Sigmoid colon (tissue), 4 donors: Measurements from ENCODE around the gene OR2V2.

Experiments used
- EP300 ChIP-seq, 4 donors: sonication (generic); formaldehyde crosslinking; IDR thresholded peaks; one replicate each; pipeline ENCODE4 v1.6.1; 2017; ENCODE audit warnings: antibody characterized with exemption in 4 of 4
- POLR2A ChIP-seq, 2 donors: fragments of 450-650 bp; IDR thresholded peaks; one replicate each; pipeline ENCODE4 v1.6.1; 2016; ENCODE audit warnings: antibody characterized with exemption in 2 of 2, mild to moderate bottlenecking in 2 of 2, moderate library complexity in 2 of 2
- POLR2AphosphoS5 ChIP-seq, 4 donors: sonication (generic); formaldehyde crosslinking; IDR thresholded peaks; one replicate each; pipeline ENCODE4 v1.6.1; 2017; ENCODE audit warnings: antibody characterized with exemption in 4 of 4
- TF ChIP-seq, protein P1 (sequence below), 4 experiments: fragments of 450-650 bp in 3 of 4; fragments of 200-600 bp in 1 of 4; IDR thresholded peaks; one replicate each; pipeline ENCODE4 v1.5.1; 2016 to 2019; ENCODE audit warnings: antibody characterized with exemption in 4 of 4, mild to moderate bottlenecking in 3 of 4, moderate library complexity in 2 of 4

DNA sequence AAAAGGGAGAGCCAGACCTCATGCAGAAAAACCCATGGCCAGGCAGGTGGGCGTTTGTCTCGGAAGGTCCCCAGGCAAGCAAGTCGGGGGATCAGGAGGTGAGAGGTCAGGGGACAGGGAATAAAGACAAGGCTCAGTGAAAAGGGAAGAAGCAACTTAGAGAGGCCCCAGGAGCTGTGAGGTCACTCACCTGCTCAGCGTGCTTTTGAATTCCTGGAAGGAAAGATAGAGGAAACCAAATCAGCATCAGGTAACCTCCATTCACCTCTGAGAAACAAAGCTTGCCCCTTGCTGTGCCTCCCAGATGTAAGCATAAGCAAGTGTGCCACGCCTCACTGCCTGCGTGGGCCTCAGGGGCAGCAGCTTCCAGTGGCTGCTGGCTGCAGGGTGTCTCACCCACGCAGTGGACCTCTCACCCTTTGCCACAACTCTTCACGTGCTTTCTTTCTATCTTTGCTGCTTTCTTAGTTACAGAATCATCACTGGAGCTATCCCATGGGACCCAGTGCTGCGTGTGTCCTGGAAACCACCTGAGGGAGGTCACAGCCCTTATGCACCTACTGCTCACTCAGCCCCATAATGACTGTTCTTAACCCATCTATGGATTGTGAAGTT lies 51.6 kb downstream of the OR2V2 start:
- TF ChIP-seq, protein P1, sequence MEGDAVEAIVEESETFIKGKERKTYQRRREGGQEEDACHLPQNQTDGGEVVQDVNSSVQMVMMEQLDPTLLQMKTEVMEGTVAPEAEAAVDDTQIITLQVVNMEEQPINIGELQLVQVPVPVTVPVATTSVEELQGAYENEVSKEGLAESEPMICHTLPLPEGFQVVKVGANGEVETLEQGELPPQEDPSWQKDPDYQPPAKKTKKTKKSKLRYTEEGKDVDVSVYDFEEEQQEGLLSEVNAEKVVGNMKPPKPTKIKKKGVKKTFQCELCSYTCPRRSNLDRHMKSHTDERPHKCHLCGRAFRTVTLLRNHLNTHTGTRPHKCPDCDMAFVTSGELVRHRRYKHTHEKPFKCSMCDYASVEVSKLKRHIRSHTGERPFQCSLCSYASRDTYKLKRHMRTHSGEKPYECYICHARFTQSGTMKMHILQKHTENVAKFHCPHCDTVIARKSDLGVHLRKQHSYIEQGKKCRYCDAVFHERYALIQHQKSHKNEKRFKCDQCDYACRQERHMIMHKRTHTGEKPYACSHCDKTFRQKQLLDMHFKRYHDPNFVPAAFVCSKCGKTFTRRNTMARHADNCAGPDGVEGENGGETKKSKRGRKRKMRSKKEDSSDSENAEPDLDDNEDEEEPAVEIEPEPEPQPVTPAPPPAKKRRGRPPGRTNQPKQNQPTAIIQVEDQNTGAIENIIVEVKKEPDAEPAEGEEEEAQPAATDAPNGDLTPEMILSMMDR (IDR thresholded peaks at IDR 0.05): no peak
- TF ChIP-seq POLR2AphosphoS5 (IDR thresholded peaks at IDR 0.05) (no peak), EP300 (IDR thresholded peaks at IDR 0.05) (no peak), POLR2A (IDR thresholded peaks at IDR 0.05) (no peak)
